NCI-H82 (cell line): ENCODE results near the gene OR6B3.

ENCODE experiments used
- DNase-seq: peaks from one replicate; lab custom pipeline; 2025; lab: John Stamatoyannopoulos, UW

The OR6B3 gene

DNA sequence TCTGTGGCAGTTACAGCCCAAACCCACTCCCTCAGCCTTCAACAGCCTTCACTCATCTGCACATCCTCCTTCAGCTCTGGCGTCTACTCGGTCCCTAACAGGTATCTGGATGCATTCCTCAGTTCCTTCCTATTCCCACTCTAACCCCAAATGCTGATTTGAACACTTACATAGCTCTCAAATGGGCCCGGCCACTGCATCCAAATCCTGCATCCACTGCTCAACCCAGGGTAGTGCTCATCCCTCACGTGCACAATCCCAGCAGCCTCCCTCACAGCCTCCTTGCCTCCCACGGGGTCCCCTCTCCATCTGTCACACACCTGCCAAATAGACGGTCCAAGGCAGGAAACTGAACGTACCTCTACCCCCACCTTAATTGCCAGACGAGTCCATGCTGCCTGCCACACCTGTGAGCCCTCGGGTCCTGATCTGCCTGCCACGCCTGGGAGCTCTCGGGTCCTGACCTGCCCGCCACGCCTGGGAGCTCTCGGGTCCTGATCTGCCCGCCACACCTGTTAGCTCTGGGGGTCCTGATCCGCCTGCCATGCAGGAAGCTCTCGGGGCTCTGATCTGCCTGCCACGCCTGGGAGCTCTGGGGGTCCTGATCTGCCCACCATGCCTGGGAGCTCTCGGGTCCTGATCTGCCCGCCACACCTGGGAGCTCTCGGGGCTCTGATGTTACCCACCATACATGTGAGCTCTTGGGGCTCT, 9.9 kb downstream of the OR6B3 start:
- DNase-seq, result no peak

DNA sequence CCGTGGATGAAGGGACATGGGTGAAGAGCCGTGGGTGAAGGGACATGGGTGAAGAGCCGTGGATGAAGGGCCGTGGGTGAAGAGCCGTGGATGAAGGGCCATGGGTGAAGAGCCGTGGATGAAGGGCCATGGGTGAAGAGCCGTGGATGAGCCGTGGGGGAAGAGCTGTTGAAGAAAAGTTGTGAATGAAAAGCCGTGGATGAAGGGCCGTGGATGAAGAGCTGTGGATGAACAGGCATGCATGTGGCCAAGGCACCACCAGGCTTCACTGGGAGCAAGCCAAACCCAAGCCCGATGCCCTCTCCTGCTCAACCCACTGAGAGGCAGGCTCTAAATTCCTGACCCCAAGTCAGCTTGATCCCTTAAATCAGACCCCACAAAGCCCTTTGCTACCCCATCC, 10.6 kb downstream of the OR6B3 start:
- DNase-seq, result no peak

DNA sequence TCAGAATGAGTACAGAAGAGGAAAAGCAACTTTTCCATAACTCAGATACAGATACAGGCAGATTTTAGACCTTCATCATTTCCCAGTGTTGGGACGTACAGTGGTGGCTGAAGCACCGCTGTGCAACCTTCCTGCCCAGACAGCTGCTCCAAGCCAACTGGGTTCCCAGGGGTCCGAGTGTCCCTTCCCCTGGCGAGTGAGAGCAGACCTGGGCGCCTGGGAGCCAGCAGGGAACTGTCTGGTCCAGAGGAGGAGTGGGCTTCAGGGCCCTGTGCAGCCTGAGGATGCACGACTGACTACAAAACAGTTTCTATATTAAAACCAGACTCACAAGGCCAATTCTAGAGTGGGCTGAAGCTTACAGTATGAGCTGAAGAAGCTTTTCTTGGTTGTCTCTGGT, 12.0 kb downstream of the OR6B3 start:
- DNase-seq, result no peak

DNA sequence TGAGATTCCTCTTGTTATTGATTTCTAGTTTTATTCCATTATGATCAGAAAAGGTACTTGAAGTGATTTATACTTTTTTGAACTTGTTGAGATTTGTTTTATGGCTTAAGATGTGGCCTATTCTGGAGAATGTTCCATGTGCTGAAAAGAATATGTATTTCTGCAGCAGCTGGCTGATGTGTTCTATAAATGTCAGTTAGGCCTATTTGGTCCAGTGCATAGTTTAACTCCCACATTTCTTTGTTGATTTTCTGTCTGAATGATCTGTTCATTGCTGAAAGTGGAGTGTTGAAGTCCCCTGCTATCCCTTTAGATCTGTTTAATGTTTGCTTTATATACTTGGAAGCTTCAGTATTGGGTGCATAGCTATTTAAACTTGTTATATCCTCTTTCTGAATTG, 16.0 kb downstream of the OR6B3 start:
- no peak for DNase-seq

DNA sequence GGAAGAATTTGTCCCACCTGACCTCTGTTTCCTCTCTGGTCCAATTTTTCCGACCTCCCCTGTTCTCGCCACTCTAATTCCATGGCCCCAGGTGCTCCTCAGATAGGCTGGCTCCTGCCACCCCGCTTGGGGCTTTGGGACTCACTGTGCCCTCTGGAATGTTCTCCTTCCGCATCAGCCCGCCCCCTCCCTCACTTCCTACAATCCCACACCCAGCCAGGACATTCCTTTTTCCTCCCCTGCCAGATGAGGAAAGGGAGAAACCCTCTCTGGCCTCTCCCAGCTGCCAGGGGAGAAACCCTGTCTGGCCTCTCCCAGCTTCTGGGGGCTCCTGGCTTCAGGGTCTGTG, 20.0 kb downstream of the OR6B3 start:
- no peak for DNase-seq

DNA sequence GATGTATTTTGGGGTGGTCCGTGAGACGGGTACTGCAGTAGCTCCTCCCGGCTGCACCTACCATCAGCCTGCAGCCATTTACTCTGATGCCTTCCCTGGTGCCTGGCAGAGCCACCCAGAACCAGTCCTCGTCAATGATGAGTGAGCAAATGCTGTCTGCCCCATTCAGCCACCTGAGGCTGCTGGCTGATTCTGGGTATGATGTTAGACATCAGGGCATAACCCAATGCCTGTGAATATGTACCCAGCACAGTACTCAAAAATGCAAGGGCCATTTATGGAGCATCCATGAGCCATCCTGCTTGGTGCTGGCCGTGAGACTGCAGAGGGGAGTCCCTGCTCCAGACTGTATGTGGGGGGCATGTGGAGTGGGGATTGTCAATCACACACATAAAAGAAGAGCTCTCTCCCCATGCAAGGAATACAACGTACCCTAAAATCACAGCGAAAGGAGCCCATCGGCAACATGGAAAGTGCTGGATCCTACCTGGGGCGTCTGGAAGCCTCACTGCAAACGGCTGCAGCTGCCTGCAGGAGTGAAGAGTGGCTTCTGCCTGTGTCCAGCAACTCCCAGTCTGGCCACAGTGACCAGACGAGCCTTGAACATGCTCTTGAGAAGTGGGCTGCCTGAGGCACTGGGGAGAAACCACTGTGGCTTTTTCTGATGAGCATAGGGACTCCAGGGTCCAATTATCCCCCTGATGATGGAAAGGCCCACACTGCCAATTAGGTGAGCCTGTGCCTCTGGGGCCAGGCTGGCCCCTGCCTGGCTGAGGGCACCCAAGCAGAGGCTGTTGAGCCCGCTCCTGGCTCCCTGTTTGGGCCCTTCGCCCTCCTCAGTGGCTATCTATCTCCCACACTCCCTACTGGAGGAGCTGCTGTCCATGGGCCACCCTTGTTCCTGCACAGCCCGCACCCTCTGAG, 20.7 kb downstream of the OR6B3 start:
- no peak for DNase-seq

DNA sequence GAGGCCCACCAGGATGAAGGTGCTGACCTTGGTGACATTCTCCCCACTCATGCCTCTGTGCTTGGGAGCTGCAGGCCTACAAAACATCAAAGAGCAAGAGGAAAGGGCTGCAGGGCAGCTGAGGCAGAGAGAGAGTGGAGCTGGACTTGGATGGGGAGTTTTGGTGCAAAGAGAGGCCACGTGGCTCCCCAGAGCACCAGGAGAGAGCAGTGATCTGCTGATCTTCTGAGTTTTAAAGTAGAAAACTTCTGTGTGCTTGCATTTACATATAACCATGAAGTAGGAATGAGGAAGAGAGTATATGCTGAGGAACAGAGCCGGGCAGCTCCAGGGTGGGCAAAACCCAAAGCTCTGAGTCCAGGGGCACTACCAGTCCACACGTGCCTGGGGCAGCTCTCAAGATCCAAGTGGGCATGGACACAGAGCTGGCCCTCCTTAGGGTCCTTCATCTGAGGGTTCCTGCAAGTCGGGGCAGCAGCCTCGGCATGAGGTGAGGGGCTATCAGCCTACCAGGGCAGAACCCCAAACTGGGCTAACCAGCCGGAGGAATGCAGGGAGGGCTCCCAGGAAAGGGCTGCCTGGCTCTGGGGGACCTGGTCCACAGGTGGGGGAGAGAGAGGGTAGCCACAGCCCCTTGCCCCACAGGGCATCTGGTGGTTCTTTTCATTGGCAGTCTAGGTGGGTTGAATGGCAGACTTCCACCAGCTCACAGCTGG, 22.8 kb downstream of the OR6B3 start, which contains the start of gene OR6B2:
Gene OR6B2 (minus strand): TSS at position 51 of the 716 bp plus-strand sequence. CDS start 0 bp downstream, at position 51.
- DNase-seq, result no peak

DNA sequence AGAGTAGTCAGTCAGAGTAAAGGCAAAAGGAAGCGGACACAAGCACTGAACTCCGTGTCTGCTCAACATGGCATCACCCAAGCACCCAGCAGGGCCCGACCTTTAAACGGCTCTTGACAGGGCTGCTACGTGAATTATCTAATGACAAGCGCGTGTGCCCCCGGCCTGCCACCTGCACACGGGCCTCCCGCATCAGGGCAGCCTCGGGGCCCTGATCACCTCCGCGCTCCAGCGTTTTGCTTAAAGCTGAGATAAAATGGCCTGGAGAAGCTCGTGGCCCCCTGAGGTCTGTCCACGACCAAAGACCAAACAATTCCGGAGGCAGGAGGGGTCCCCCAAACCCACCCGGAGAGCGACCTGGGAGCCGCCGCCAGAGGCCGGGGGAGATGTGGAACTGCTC, 28.6 kb downstream of the OR6B3 start:
- DNase-seq, result peak; percentile 31

DNA sequence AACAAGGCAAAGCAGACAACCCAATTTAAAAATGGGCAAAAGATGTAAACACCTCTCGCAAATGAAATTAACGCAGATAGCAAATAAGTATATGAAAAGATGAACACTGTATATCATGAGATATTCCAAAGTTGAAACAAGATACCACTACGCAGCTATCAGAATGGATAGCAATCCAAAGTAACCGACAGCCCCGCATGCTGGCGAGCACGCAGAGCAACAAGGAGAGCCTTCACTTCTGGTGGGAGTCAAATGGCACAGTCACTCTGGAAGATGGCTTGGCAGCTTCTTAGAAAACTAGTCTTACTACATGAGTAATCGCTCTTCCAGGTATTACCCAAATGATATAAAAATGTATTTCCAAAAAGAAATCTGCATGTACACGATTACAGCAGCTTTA, 29.5 kb downstream of the OR6B3 start:
- DNase-seq, result peak; percentile 8

DNA sequence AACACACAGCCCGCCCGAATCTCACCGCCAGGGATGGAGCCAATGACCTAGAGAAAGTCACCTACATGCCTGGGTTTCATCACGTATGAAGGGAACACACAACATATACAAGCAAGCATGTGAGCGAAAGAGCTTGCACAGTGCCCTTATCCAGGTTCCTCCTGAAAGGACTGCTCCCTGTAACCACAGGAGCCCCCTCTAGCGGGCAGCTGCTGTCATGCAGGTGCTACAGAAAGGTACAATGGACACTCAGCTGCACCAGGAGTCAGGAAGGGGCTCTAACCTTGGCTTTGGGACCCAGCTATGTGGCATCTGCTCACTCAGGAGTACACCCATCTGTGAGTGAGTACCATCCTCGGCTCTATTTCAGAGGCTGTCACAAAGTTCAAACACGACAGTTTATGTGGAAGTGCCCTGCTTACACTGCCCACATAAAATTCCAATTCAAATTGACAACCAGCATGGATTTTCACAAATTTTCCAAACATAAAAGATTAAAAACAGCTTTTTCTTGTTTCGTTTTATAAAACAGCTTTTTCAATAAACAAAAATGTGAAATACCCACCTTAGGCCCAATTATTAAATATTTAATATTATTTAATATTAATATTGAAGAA, 31.7 kb downstream of the OR6B3 start:
- DNase-seq, result peak; percentile 84

DNA sequence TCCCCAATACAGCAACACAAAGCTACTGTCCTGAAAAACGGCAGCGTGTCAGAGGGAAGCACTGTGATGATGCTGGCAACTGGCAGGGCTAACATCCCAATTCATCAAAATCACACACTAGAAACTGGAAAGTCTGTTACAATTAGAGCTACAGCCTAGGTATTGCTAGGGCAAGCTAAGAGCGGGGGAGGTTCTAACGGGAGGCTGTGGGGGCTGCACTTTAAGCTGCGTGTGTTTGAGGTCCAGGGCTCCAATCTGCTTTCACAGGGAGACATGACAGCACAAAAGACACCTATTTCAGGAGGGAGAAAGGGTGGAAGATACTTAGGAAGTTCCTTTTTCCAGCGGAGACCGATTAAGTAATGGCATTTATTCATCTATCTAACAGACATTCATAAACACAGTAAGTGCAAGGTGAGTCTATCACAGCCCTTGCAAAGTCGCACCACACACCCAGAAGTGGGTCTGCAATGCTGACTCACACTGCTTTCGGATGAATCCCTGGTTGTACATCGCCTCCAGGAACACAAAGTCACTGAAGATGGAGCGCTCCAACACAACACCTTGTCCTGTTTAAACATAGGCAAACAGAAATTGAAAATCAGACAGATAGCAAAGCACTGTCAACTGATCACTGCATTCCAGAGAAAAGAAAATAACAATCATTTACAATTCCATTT, 35.1 kb downstream of the OR6B3 start:
- no peak for DNase-seq

DNA sequence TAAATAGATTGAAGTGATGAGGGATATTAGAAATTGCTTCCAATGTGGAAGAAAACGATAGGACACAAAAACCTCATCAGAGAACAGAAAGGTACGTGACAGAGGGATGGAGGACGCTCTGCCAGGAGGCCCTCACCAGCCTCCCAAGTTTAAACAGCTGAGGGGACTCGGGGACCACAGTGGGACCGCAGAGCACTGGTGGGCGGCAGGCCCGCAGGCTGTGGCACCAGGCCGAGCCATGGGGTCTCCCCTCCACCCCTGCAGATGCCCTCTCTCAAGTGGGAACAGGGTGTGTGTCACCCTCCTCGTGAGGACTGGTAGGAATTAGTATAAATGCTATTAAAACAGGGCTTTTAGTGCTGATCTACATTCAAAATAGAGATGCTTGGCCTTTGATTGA, 39.0 kb downstream of the OR6B3 start:
- no peak for DNase-seq

DNA sequence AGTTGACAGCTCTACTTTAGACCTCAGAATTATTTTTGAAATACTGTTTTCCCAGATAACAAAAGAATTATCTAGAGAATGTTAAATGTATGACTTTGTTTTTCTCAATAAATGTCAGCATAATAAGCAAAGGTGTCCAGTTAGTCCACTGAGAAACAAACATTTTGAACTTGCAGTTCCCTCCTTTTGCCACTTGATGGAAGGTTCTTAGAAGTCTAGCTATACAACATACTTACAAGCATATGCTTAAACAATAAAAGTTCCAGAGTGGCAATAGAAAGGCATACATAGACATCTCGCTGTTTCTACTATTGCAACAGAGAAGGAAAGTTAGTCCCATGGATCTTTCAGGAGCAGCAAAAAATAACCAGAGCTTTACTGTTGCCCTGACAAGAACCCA, 40.0 kb downstream of the OR6B3 start:
- no peak for DNase-seq

DNA sequence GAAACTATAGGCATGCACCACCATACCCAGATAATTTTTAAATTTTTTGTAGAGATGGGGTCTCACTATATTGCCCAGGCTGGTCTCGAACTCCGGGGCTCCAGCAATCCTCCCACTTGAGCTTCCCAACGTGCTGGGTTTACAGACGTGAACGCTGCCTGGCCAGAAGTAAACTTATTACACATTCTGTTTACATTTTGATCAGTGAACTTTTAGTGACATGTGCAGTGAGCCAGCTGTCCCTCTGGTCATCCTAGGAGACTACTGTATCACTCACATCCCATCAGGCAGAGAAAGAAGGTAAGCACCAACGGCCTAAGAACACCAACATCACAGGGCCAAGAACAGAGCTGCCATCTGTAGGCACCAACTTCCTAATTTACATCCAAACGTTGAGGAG, 50.3 kb downstream of the OR6B3 start:
- DNase-seq, result no peak

DNA sequence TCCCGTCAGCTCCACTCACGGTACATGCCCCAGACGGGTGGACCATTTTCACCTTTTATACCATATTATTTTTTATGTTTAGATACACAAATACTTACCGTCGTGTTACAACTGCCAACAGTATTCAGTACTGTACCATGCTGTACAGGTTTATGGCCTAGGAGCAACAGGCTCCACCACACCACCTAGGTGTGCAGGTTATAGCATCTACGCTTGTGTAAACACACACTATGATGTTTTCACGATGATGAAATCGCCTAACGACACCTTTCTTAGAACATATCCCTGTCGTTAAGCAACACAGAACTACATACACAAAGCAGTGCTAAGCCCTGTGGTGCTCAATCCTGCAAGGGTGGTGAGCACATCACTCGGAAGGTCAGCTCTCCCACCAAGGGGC, 52.6 kb downstream of the OR6B3 start:
- no peak for DNase-seq

DNA sequence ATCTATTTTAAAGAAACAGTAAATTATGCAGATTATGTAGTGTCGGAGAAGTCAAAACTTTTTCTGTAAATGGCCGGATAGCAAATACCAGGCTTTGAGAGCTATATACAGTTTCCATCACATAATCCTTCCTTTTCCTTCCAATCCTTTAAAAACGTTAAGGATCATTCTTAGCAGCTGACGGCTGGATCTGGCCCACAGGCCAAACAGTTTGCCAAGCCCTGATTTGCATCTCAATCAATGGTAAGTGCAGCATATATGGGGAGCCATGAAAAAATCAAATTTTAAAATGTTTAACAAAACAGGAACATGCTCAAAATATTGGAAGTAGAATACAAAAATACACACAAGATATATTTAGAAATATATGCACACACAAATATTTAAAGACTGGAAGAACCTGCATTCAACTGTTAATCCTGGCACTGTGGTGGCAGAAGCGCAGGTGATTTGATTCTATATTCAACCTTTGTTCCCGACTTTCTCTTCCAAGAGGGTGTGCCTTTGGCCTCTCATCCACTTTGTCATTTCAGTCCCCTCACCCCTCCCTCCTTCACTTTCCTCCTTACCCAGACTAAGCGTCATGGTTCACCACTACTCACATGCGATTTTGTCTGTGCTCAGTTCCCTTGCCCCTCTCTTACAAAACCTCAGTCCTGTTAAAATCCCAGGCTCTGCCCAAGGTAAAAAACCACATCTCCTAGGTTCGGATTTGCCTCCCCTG, 55.5 kb downstream of the OR6B3 start:
- no peak for DNase-seq
